Measurements from ENCODE around the gene SH3PXD2A. TPM values are rescaled to one million over a fixed set of nuclear protein-coding genes. Genes with fewer than 3 reads are reported as not detected.
"Not testable (repeated sequence)": the region's sequence is repeated elsewhere in the genome, so short reads cannot be mapped to it uniquely, and the experiment has no call there.

Gene SH3PXD2A
- total and polyA plus RNA-seq, 7 donors = 19.0 to 58.2 (median 24.5) TPM

- Histone ChIP-seq H3K4me3 (no peak overlapping the region), H3K4me1 (peaks cover 0 to 69% (median 50%) of the 10 kb centered on the region in 4 donors), H3K36me3 (peaks cover 0 to 7% (median 0%) of the 10 kb centered on the region in 4 donors), H3K9me3 (no peaks in the 10 kb centered on the region), H3K27ac (peak overlapping the region; percentile 71 to 92 (median 88)), H3K27me3 (no peaks in the 10 kb centered on the region)
- TF ChIP-seq CTCF (IDR thresholded peaks at IDR 0.05) (no peak), EP300 (IDR thresholded peaks at IDR 0.05) (no peak), POLR2A (IDR thresholded peaks at IDR 0.05) (no peak), POLR2AphosphoS5 (IDR thresholded peaks at IDR 0.05) (peak in 2 of 4 donors; percentile 36 to 64)
- peak; percentile 94 for DNase-seq
- intact Hi-C loops (cut with DNase I) = loop anchor here (1.0 kb wide), 1 partner anchor 48 kb away; no protein-coding TSS in a partner anchor
- 81 to 89% methylated on average over 19 of the region's 19 CpGs for WGBS, 2 donors
These were observed 217.3 kb downstream of the SH3PXD2A start for GRCh38 chr10:103637927-103638557.

DNA sequence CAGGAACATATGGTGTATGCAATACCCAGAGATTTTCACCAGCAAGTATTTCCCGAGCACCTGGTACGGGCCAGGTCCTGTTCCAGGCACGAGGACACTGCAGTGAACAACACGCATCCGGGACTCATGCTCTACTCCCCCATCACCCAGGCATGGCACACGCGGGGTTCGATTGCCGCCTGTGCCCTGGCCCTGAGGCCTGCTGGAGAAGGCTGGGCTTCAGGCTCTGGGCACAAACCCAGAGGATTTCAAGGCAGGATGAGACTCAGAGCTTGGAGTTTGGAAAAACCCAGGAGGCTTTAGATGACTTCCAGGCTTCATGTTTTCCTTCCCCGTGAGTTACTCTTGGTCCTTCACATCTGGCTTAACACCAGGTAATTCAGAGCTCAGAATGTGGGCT is 218.4 kb downstream of the SH3PXD2A start:
- peaks cover 0 to 66% (median 50%) of the 10 kb centered on the region in 4 donors for H3K4me1 ChIP-seq
- no peaks in the 10 kb centered on the region for H3K9me3 ChIP-seq
- H3K4me3 ChIP-seq = no peak overlapping the region
- intact Hi-C loops (cut with DNase I) = no loop called here
- WGBS, 2 donors = 86 to 92% methylated on average over 10 of the region's 10 CpGs
- TF ChIP-seq POLR2AphosphoS5 (IDR thresholded peaks at IDR 0.05) = peak in 2 of 4 donors; percentile 9 to 17
- TF ChIP-seq EP300 (IDR thresholded peaks at IDR 0.05) = no peak
- H3K27me3 ChIP-seq = no peaks in the 10 kb centered on the region
- DNase-seq = no peak
- peak overlapping the region; percentile 71 to 92 (median 88) for H3K27ac ChIP-seq
- peaks cover 0 to 15% (median 2%) of the 10 kb centered on the region in 4 donors for H3K36me3 ChIP-seq

DNA sequence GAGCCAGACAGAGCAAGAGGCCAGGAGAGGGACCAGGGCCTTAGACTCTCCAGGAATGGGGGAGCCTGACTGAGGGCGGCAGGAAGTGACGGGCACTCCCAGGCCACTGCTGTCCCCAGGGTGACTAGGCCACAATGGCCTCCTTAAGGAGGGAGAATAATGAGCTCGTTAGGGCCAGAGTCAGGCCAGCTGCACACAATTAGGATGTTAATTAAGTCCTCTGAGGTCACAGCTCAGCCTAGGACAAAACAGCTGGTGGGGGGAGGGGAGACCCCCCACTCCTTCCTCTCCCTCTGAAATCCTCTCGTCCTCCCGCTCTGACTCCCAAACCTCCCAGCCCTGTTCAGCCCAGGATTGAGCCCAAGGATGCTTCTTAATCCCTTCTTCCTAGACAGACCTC is 218.9 kb downstream of the SH3PXD2A start:
- Histone ChIP-seq H3K9me3 (no peaks in the 10 kb centered on the region), H3K4me1 (peaks cover 0 to 65% (median 50%) of the 10 kb centered on the region in 4 donors), H3K4me3 (no peak overlapping the region), H3K27me3 (no peaks in the 10 kb centered on the region), H3K36me3 (peaks cover 0 to 21% (median 2%) of the 10 kb centered on the region in 4 donors), H3K27ac (peak overlapping the region; percentile 71 to 92 (median 88))
- no peak for DNase-seq
- intact Hi-C loops (cut with DNase I) = no loop called here
- 86 to 90% methylated on average over 5 of the region's 5 CpGs for WGBS, 2 donors
- no peak for TF ChIP-seq POLR2AphosphoS5 (IDR thresholded peaks at IDR 0.05)
- TF ChIP-seq POLR2A (IDR thresholded peaks at IDR 0.05) = no peak
- no peak for TF ChIP-seq EP300 (IDR thresholded peaks at IDR 0.05)

DNA sequence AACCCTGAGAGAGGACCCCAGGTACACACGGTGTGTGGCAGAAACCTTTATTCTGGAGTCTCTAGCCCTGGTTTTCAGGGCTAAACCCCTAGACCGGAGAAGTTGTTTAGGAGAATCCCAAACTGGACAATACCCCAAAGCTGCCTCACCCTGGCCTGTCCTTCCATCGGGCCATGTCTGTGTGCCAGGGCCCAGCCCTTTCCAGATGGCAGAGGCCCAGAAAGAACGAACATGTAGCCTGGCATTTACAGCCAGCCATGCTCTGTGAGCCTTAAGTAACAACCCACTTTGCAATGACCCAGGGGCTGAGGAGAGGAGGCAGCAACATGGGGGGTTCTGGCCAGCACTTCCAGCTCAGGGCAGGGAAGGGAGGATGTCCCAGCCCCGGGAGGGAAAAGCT is 219.8 kb downstream of the SH3PXD2A start:
- WGBS, 2 donors = 64 to 74% methylated on average over 5 of the region's 5 CpGs
- peak overlapping the region in 3 of 4 donors; percentile 40 to 92 (median 91) for H3K27ac ChIP-seq
- TF ChIP-seq EP300 (IDR thresholded peaks at IDR 0.05) (no peak), POLR2A (IDR thresholded peaks at IDR 0.05) (no peak), CTCF (IDR thresholded peaks at IDR 0.05) (no peak), POLR2AphosphoS5 (IDR thresholded peaks at IDR 0.05) (no peak)

GRCh38 chr10:103633846-103634245 is 221.5 kb downstream of the SH3PXD2A start:
- no peak overlapping the region for H3K27ac ChIP-seq
- no peak overlapping the region for H3K4me3 ChIP-seq
- no peaks in the 10 kb centered on the region for H3K9me3 ChIP-seq
- peaks cover 0 to 53% (median 45%) of the 10 kb centered on the region in 4 donors for H3K4me1 ChIP-seq
- 95% methylated on average over 7 of the region's 7 CpGs for WGBS, 2 donors
- peaks cover 0 to 24% (median 2%) of the 10 kb centered on the region in 4 donors for H3K36me3 ChIP-seq
- no peak for DNase-seq
- intact Hi-C loops (cut with DNase I) = no loop called here
- TF ChIP-seq EP300 (IDR thresholded peaks at IDR 0.05) (no peak), CTCF (IDR thresholded peaks at IDR 0.05) (no peak), POLR2A (IDR thresholded peaks at IDR 0.05) (no peak), POLR2AphosphoS5 (IDR thresholded peaks at IDR 0.05) (no peak)
- no peaks in the 10 kb centered on the region for H3K27me3 ChIP-seq

More for the DNA sequence above, 219.8 kb downstream of the SH3PXD2A start:
- peaks cover 0 to 55% (median 46%) of the 10 kb centered on the region in 4 donors for H3K4me1 ChIP-seq
- H3K9me3 ChIP-seq = no peaks in the 10 kb centered on the region
- peaks cover 0 to 25% (median 2%) of the 10 kb centered on the region in 4 donors for H3K36me3 ChIP-seq
- no peaks in the 10 kb centered on the region for H3K27me3 ChIP-seq
- DNase-seq = no peak
- intact Hi-C loops (cut with DNase I) = no loop called here
- H3K4me3 ChIP-seq = no peak overlapping the region

DNA sequence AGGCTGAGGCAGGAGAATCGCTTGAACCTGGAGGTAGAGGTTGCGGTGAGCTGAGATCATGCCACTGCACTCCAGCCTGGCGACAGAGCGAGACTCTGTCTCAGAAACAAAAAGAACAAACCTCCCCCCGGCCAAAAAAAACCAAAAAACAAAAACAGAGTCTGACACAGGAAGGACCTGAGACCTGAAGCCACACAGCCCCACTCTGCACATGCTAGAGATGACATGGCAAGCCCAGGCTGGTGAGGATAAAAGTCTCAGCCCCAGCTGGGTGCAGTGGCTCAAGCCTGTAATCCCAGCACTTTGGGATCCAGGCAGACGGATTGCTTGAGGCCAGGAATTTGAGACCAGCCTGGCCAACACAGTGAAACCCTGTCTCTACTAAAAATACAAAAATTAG is 222.5 kb downstream of the SH3PXD2A start:
- Histone ChIP-seq H3K36me3 (peaks cover 0 to 29% (median 3%) of the 10 kb centered on the region in 4 donors), H3K4me1 (peaks cover 0 to 44% (median 35%) of the 10 kb centered on the region in 4 donors)
- DNase-seq; H3K4me3 ChIP-seq; H3K27ac ChIP-seq; intact Hi-C loops (cut with DNase I); H3K27me3 ChIP-seq; H3K9me3 ChIP-seq: not testable (repeated sequence)
- WGBS, 2 donors = 87 to 95% methylated on average over 6 of the region's 6 CpGs

Measured in sigmoid colon (tissue), 7 donors.